ENCODE measurements around the gene EPS8L3. TPM values are rescaled to one million over a fixed set of nuclear protein-coding genes. Genes with fewer than 3 reads are reported as not detected.

EPS8L3 gene
- total and polyA plus RNA-seq, 2 donors (not counting 3 experiments of a cell fraction or from before 2014, with no cell fraction given): not detected

DNA sequence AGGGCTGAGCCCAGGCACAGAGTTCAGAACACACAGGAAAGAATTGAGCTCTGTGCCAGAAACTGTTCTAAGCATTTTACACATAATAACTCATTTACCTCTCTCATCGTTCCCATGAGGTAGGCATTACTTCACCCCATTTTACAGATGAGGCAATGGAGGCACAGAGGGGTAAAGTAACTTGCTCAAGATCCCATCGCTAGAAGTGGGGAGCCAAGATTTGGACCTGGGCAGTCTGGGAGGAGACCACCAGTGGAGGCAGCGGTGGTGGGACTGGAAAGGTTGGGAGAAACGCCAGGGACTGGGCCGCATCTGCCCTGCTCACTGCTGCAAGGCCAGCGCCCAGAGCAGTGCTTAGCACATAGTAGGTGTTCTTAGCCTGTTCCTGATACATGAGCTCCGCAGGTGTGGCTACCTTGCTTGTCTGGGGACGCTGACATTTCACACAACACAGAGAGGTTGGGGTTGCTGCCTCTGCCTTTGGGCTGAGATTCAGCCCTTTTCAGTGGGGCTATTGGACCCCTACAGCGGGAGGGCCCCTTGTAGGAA is 27.8 kb upstream of the EPS8L3 start:
- POLR2A ChIA-PET: no interaction called here
- H3K27ac ChIP-seq (ENCODE audit: insufficient read depth, low read depth, low read length): peak overlapping the region; percentile 52
- peak; percentile 18 for FAIRE-seq
- TF ChIP-seq EZH2 (IDR thresholded peaks at IDR 0.05; ENCODE audit: borderline replicate concordance, low read depth, low read length, severe bottlenecking): no peak
- no peak for TF ChIP-seq MYC (IDR thresholded peaks at IDR 0.05; ENCODE audit: low read depth, low read length)
- no peak for TF ChIP-seq POLR2AphosphoS5 (IDR thresholded peaks at IDR 0.05; ENCODE audit: insufficient read depth, low read depth, low read length)
- H3K4me2 ChIP-seq (ENCODE audit: insufficient read depth, low read length): no peak overlapping the region
- dilution Hi-C loops (cut with MboI; ENCODE audit: extremely low pct_ligation_motif_present, low sequenced_read_pairs): loop anchor here (25.0 kb wide), 1 partner anchor 221 kb away; no protein-coding TSS in a partner anchor
- no peaks in the 10 kb centered on the region for H3K79me2 ChIP-seq (ENCODE audit: control insufficient read depth, insufficient read depth, low read length)
- CTCF ChIA-PET: interaction anchor here (0.8 to 6.2 kb wide), 39 partner anchors 9 to 243 kb away, joined by 3 to 329 read pairs (median 5); partner anchors contain the start of genes AHCYL1, CSF1, GSTM1 and STRIP1
- H3K4me1 ChIP-seq (ENCODE audit: control insufficient read depth, extremely low read depth, insufficient read depth, low read length): peaks cover 38% of the 10 kb centered on the region
- DNase-seq (ENCODE audit: low read depth, low spot score): no peak
- no peak overlapping the region for H3K4me3 ChIP-seq (replicated peaks in 1 of 3; ENCODE audit: insufficient read depth in 1 of 3, low read depth in 1 of 3, low read length in 3 of 3)
- H3K36me3 ChIP-seq (ENCODE audit: control insufficient read depth in 2 of 2, extremely low read depth in 1 of 2, insufficient read depth in 2 of 2, low read length in 2 of 2): no peaks in the 10 kb centered on the region
- H3K9me1 ChIP-seq (replicated peaks; ENCODE audit: control insufficient read depth, extremely low read depth, insufficient read depth, low read length): no peaks in the 10 kb centered on the region
- peak overlapping the region; percentile 5 for H3K9ac ChIP-seq (replicated peaks; ENCODE audit: extremely low read depth, insufficient read depth, low read length)
- intact Hi-C loops (cut with micrococcal nuclease): loop anchor here (1.0 to 5.0 kb wide), 6 partner anchors 8 to 193 kb away; partner anchors contain the start of genes AHCYL1 and CSF1
- H2AFZ ChIP-seq (ENCODE audit: low read depth, low read length): peak overlapping the region; percentile 57
- no peaks in the 10 kb centered on the region for H3K27me3 ChIP-seq (ENCODE audit: control insufficient read depth in 2 of 2, insufficient read depth in 2 of 2, low read length in 2 of 2)
- H3K9me3 ChIP-seq (replicated peaks; ENCODE audit: control insufficient read depth, insufficient read depth, low read length): no peaks in the 10 kb centered on the region
- H4K20me1 ChIP-seq (replicated peaks; ENCODE audit: control insufficient read depth, extremely low read depth, insufficient read depth, low read length): no peaks in the 10 kb centered on the region
- no TSS peak for BruUV-seq (replicated peaks)

DNA sequence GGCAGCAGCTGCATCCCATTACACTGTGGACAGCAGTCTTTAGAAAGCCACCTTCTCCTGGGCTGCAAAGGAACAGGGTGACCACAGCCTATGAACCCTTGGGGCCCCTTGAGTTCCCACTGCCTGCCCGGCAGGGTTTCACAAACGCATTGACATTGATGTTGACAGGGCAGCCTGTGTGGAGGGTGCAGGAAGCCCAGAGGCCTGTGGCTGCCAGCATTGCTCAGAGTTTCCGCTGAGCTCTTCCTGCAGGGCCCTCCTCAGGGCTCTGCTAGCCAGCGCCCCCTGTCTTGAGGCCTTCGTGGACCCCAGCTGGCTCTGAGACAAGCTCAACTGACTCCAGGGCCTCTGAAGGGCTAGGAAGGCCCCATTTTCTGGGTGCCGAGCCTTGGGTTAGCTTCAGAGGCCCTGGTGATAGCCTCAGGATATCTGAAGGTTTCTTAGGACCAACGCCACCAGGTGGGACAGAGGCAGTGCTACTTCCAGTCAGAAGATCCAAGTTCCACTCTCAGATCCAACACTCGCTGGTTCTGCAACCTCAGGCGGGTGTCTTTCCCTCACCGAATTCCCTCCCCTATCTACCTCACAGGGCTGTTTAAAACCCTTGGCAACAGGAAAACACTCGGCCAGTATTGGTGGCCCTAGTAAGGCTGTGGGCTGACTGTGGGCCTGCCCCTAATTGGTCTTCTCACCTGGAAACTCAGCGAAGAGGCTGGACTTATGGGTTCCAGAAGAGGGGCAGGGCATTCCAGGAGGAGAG is 27.2 kb upstream of the EPS8L3 start:
- TF ChIP-seq, protein P1, sequence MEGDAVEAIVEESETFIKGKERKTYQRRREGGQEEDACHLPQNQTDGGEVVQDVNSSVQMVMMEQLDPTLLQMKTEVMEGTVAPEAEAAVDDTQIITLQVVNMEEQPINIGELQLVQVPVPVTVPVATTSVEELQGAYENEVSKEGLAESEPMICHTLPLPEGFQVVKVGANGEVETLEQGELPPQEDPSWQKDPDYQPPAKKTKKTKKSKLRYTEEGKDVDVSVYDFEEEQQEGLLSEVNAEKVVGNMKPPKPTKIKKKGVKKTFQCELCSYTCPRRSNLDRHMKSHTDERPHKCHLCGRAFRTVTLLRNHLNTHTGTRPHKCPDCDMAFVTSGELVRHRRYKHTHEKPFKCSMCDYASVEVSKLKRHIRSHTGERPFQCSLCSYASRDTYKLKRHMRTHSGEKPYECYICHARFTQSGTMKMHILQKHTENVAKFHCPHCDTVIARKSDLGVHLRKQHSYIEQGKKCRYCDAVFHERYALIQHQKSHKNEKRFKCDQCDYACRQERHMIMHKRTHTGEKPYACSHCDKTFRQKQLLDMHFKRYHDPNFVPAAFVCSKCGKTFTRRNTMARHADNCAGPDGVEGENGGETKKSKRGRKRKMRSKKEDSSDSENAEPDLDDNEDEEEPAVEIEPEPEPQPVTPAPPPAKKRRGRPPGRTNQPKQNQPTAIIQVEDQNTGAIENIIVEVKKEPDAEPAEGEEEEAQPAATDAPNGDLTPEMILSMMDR (IDR thresholded peaks at IDR 0.05; ENCODE audit: extremely low read depth in 1 of 2, insufficient read depth in 1 of 2, low read depth in 1 of 2, low read length in 2 of 2): peak; percentile 83 to 88
- TF ChIP-seq MYC (IDR thresholded peaks at IDR 0.05; ENCODE audit: low read depth, low read length) (no peak), FOS (IDR thresholded peaks at IDR 0.05; ENCODE audit: borderline replicate concordance, insufficient read depth, low read length) (peak; percentile 48), POLR2A (IDR thresholded peaks at IDR 0.05; ENCODE audit: low read depth, low read length) (no peak), EZH2 (IDR thresholded peaks at IDR 0.05; ENCODE audit: borderline replicate concordance, low read depth, low read length, severe bottlenecking) (no peak), POLR2AphosphoS5 (IDR thresholded peaks at IDR 0.05; ENCODE audit: insufficient read depth, low read depth, low read length) (peak; percentile 38), JUN (IDR thresholded peaks at IDR 0.05; ENCODE audit: borderline replicate concordance, insufficient read depth, insufficient read length, low read depth) (peak; percentile 46), GATA2 (IDR thresholded peaks at IDR 0.05; ENCODE audit: insufficient read depth, insufficient read length, low read depth, low read length) (no peak)
- TF ChIP-seq, protein P2, sequence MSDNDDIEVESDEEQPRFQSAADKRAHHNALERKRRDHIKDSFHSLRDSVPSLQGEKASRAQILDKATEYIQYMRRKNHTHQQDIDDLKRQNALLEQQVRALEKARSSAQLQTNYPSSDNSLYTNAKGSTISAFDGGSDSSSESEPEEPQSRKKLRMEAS (IDR thresholded peaks at IDR 0.05; ENCODE audit: insufficient read depth, insufficient read length): peak; percentile 13
- dilution Hi-C loops (cut with MboI; ENCODE audit: extremely low pct_ligation_motif_present, low sequenced_read_pairs): loop anchor here (25.0 kb wide), 1 partner anchor 221 kb away; no protein-coding TSS in a partner anchor

More for the DNA sequence above, 27.2 kb upstream of the EPS8L3 start:
- Histone ChIP-seq H3K9me1 (replicated peaks; ENCODE audit: control insufficient read depth, extremely low read depth, insufficient read depth, low read length) (no peaks in the 10 kb centered on the region), H3K9ac (replicated peaks; ENCODE audit: extremely low read depth, insufficient read depth, low read length) (peak overlapping the region; percentile 5), H3K9me3 (replicated peaks; ENCODE audit: control insufficient read depth, insufficient read depth, low read length) (no peaks in the 10 kb centered on the region), H3K4me3 (replicated peaks in 1 of 3; ENCODE audit: insufficient read depth in 1 of 3, low read depth in 1 of 3, low read length in 3 of 3) (no peak overlapping the region), H3K4me2 (ENCODE audit: insufficient read depth, low read length) (no peak overlapping the region), H3K27ac (ENCODE audit: insufficient read depth, low read depth, low read length) (peak overlapping the region; percentile 52), H4K20me1 (replicated peaks; ENCODE audit: control insufficient read depth, extremely low read depth, insufficient read depth, low read length) (no peaks in the 10 kb centered on the region), H3K79me2 (ENCODE audit: control insufficient read depth, insufficient read depth, low read length) (no peaks in the 10 kb centered on the region), H3K36me3 (ENCODE audit: control insufficient read depth in 2 of 2, extremely low read depth in 1 of 2, insufficient read depth in 2 of 2, low read length in 2 of 2) (no peaks in the 10 kb centered on the region), H3K27me3 (ENCODE audit: control insufficient read depth in 2 of 2, insufficient read depth in 2 of 2, low read length in 2 of 2) (no peaks in the 10 kb centered on the region), H2AFZ (ENCODE audit: low read depth, low read length) (peak overlapping the region; percentile 57), H3K4me1 (ENCODE audit: control insufficient read depth, extremely low read depth, insufficient read depth, low read length) (peaks cover 38% of the 10 kb centered on the region)
- peak; percentile 90 for DNase-seq (ENCODE audit: low read depth, low spot score)
- peak; percentile 98 for FAIRE-seq
- CTCF ChIA-PET: interaction anchor here (0.5 to 6.2 kb wide), 37 partner anchors 9 to 245 kb away, joined by 3 to 329 read pairs (median 4); partner anchors contain the start of genes AHCYL1, CSF1, GSTM1 and STRIP1
- intact Hi-C loops (cut with micrococcal nuclease): loop anchor here (1.0 to 5.0 kb wide), 2 partner anchors 8 to 141 kb away; no protein-coding TSS in a partner anchor
- BruUV-seq (replicated peaks): no TSS peak
- POLR2A ChIA-PET: interaction anchor here (0.6 to 0.8 kb wide), 2 partner anchors 194 to 244 kb away, joined by 3 read pairs; partner anchors contain the start of genes AHCYL1 and STRIP1

All from endothelial cell of umbilical vein (primary cell).